Measurements from ENCODE around the gene DNAAF8.

The DNAAF8 gene

DNA sequence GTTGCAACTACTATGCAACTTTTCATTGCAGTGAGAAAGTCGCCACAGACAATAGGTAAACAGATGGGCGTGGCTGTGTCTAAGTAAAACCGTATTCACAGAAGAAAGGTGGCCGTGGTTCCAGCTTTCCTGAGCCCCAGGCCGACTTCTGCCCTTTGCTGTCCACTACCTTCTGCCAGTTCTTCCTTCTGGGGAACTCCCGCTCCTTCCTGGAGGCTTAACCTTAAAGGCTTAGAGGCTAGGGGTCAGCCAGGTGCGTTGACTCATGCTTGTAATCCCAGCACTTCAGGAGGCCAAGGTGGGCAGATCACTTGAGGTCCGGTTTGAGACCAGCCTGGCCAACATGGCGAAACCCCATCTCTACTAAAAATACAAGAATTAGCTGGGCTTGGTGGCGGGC is 55.9 kb downstream of the DNAAF8 start:
- no peak for DNase-seq (ENCODE audit: low read depth)

DNA sequence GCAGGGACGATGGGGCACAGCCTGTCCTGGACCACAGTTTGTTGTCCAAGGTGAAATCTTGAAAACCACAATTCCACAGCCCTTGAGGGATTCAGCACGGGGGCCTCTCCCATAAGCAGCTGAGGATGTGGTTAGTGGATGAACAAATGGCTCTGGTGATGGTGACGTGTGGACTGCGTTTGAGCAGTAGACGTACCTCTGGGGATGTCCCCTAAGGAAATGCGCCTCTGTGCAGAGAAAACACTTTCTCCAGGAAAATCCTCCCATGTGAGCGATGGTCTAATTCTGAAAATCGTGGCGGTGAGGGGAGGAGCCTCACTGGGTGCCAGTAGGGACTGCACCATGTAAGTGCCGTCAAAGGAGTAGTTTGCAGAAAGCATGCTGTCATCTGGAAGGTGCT is 56.5 kb downstream of the DNAAF8 start:
- H3K4me3 ChIP-seq (replicated peaks; ENCODE audit: low read depth, low read length), result no peak overlapping the region
- no peak for DNase-seq (ENCODE audit: low read depth)
- TF ChIP-seq, protein P1, sequence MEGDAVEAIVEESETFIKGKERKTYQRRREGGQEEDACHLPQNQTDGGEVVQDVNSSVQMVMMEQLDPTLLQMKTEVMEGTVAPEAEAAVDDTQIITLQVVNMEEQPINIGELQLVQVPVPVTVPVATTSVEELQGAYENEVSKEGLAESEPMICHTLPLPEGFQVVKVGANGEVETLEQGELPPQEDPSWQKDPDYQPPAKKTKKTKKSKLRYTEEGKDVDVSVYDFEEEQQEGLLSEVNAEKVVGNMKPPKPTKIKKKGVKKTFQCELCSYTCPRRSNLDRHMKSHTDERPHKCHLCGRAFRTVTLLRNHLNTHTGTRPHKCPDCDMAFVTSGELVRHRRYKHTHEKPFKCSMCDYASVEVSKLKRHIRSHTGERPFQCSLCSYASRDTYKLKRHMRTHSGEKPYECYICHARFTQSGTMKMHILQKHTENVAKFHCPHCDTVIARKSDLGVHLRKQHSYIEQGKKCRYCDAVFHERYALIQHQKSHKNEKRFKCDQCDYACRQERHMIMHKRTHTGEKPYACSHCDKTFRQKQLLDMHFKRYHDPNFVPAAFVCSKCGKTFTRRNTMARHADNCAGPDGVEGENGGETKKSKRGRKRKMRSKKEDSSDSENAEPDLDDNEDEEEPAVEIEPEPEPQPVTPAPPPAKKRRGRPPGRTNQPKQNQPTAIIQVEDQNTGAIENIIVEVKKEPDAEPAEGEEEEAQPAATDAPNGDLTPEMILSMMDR (IDR thresholded peaks at IDR 0.05; ENCODE audit: low read length, missing control alignments), result no peak

More for the DNA sequence above, 55.9 kb downstream of the DNAAF8 start:
- no peak overlapping the region for H3K4me3 ChIP-seq (replicated peaks; ENCODE audit: low read depth, low read length)
- TF ChIP-seq, protein P1 (IDR thresholded peaks at IDR 0.05; ENCODE audit: low read length, missing control alignments), result no peak

DNA sequence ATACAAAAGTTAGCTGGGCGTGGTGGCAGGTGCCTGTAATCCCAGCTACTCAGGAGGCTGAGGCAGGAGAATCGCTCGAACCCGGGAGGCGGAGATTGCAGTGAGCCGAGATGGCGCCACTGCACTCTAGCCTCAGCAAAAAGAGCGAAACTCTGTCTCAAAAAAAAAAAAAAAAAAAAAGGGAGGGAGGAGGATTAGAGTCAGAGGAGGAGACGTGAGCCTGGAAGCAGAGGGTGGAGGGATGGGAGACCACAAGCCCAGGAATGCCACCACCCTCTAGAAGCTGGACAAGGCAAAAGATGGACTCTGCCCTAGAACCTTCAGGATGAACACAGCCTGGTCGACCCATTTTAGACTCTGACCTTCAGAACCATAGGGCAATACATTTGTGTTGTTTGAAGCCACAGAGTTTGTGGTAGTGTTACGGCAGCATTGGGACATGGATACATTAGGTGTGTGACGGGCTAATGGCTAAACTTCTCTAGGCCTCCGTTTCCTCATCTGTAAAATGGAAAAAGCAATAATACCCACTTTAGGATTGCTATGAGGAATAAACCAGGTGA is 58.7 kb downstream of the DNAAF8 start:
- DNase-seq (ENCODE audit: low read depth), result no peak
- no peak overlapping the region for H3K4me3 ChIP-seq (replicated peaks; ENCODE audit: low read depth, low read length)
- TF ChIP-seq, protein P1 (IDR thresholded peaks at IDR 0.05; ENCODE audit: low read length, missing control alignments), result no peak

DNA sequence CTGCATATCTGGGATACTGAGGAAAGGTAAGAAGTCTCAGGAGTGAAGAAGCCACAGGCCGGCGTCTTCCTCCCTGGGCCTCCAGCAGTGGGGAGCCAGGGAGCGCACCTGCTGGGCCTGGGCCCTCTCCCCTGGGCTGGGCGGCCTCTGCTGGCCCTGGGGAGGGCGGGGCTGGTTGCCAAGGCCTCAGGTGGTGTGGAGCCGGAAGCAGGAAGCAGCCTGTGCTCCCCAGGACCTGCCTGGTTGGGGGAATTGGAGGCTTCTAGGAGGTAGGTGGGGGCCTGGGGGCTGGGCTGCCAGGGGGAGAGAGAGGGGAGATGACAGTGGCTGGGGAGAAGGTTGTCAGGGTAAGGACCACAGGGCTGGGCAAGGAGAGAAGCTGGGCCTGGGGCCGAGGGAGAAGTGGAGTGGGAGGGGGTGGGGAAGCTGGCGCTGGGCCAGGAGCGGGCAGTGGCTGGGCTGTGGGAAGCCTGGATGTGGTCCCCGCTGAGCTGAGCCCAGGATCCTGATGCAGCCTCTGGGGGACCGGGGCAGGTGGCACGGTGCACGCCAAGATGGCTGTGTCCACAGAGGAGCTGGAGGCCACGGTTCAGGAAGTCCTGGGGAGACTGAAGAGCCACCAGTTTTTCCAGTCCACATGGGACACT is 61.0 kb downstream of the DNAAF8 start, which contains the start of gene SMIM22:
Gene SMIM22, plus strand, starts transcription at position 189 of the 647 bp plus-strand sequence. Its CDS starts 366 bp downstream, at position 555.
- no peak for DNase-seq (ENCODE audit: low read depth)
- H3K4me3 ChIP-seq (replicated peaks; ENCODE audit: low read depth, low read length), result no peak within 1 kb of the TSS
- TF ChIP-seq, protein P1 (IDR thresholded peaks at IDR 0.05; ENCODE audit: low read length, missing control alignments), result no peak

DNA sequence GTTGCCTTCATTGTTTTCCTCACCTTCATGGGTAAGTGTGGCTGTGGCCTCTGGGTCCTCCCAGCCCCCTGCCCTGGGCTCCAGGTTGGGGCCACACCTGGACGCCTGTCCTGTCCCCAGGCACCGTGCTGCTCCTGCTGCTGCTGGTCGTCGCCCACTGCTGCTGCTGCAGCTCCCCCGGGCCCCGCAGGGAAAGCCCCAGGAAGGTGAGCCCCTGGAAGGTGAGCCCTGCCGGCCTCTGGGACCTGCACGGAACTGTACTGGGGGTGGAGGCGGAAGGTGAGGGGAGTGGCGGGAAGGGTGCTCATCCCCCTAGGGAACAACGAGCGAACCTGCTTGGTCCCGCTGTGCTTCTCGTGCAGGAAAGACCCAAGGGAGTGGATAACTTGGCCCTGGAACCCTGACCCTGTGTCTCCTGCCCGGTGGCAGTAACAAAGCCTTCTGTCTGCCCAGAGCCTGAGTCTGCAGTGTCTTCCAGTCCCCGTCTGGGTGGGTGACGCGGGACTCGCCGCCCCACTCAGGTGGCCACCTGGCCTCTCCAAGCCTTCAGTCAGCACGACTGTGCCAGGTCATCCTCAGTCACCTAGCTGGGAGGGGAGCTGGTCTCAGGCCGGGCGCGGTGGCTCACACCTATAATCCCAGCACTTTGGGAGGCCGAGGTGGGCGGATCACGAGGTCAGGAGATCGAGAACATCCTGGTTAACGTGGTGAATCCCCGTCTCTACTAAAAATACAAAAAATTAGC is 61.7 kb downstream of the DNAAF8 start:
- TF ChIP-seq, protein P1 (IDR thresholded peaks at IDR 0.05; ENCODE audit: low read length, missing control alignments), result no peak
- DNase-seq (ENCODE audit: low read depth), result no peak
- no peak overlapping the region for H3K4me3 ChIP-seq (replicated peaks; ENCODE audit: low read depth, low read length)

DNA sequence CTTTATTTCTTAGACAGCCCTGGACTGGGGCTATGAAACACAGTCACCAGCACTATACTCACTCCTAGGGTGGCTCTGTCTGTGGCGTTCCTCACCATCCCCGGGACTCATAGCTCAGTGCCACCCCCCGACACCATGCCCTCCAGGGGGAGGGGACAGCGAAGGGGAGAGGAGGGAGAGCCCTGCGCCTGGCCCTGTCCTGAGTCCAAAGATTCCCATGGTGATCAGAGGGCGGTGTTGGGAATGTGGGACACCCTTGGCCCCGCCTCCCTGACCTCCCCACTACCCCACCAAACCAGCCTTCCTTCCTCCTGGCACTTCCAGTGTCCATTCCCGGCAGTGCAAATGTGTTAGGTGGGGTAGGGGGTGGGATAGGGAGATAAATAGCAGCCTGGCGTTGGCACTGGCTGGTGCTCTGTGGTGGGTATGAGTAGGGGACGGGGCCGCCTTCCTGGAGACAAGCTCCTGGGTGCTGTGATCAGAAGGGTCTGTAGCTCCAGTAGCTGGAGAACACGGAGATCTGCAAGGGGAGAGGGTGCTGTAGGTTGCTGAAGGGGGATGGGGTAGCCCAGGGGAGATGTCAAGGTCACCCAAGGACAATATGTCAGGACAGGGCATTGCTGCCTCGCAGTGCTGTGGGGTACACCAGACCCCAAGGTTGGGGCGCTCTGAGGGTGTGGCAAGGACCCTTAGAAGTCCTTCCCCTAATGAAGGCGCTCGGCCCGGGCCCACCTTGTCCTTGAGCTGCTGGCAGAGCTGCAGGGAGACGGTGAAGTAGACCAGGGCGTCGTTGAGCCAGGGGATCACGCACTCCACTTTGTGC is 62.9 kb downstream of the DNAAF8 start:
- DNase-seq (ENCODE audit: low read depth), result no peak
- H3K4me3 ChIP-seq (replicated peaks; ENCODE audit: low read depth, low read length), result no peak overlapping the region
- TF ChIP-seq, protein P1 (IDR thresholded peaks at IDR 0.05; ENCODE audit: low read length, missing control alignments), result no peak

All from fibroblast of pulmonary artery (primary cell).